DMS79 treated with DMSO at 0.1 percent for 48 hours (cell line): ENCODE measurements around the gene HS6ST1.

ENCODE experiments used
- DNase-seq: peaks from one replicate; lab custom pipeline; 2025; lab: John Stamatoyannopoulos, UW

Gene HS6ST1

GRCh38 chr2:128237911-128238697, 80.6 kb downstream of the HS6ST1 start:
- DNase-seq = no peak

GRCh38 chr2:128237081-128237534, 81.6 kb downstream of the HS6ST1 start:
- no peak for DNase-seq

- no peak for DNase-seq
Measured at GRCh38 chr2:128236491-128237035, 82.1 kb downstream of the HS6ST1 start.

- DNase-seq = no peak
Measured at GRCh38 chr2:128235581-128235980, 83.1 kb downstream of the HS6ST1 start.

DNA sequence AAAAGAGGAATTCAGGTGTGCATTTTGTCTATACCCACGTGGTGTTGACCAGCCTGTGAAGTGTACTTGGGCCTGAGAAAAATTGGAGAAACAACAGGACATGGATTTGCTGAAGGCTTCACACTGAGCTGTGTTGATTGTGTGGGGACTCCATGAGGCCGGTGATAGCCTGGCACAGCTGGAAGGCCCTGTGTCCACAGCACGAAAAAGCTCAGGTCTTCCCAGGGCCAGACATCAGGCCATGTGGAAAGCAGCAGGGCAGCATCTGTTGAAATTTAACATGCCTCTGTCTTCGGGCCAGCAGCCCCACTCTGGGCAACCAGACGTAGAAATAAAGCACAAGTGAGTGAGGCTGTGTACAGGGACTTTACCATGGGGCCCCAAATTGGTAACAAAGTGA, 84.1 kb downstream of the HS6ST1 start:
- no peak for DNase-seq

GRCh38 chr2:128233790-128234395, 84.8 kb downstream of the HS6ST1 start:
- no peak for DNase-seq

DNA sequence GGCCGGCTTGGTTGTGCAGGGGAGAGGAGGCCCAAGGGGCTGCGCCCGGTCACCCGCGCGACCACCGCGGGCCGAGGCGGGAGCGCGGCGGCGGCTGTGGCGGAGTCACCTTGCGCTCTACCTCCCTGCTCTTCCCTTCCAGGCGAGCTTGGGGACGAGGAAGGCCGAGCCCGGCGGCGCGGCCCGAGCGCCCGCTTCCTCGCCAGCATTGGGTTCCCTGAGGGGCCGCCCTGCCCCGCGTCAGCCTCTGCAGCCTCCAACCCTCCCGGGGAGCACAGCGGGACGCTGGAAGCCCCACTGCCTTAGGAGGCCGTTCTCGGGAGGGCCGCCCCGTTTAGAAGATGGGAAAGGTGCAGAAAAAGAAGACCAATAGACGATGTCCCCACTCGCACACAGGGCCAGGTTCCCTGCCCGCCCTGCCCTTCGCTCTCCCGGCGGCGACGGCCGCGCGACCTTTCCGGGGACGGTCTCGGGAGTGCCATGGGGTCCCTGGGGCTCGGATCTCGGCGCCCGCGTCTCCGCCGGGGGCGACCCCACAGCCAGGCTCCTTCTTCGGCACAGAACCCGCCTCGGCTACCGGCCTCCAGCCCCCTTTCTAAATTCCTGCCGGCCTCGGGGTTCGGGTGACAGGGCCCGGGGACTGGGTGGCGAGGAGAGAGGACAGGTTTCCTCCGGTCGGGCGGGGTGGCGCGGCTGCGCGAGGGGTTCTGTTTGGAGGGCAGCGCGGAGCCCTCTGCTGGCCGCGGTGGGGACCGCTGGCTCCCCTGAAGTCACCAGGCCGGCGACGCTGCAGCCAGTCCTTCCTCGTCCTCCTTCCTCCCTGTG, 85.5 kb downstream of the HS6ST1 start:
- peak; percentile 78 for DNase-seq

- no peak for DNase-seq
Measured at GRCh38 chr2:128228894-128229293, 89.8 kb downstream of the HS6ST1 start.

- no peak for DNase-seq
Measured at GRCh38 chr2:128227862-128228261, 90.8 kb downstream of the HS6ST1 start.

DNA sequence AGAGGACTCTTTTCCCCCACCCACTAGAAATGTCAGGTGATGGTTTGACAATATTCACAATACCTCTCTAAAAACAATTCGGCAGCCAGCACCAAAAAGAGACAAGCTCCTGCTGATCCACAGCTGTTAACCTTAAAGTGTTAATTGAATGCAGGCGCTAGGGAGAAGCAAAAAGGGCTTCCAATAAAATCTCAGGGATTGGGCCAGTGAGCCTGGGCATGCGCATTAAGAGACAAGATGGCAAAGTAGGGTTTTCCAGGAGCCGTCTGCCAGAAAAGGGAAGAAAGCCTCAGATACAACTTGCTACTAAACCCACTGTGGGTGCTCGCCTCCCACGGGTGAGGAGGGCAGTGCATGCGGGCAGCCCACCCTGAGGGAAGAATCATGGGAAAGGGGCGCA, 98.8 kb downstream of the HS6ST1 start:
- no peak for DNase-seq

- no peak for DNase-seq
Measured at GRCh38 chr2:128217671-128218070, 101.0 kb downstream of the HS6ST1 start.

GRCh38 chr2:128215897-128216642, 102.6 kb downstream of the HS6ST1 start:
- no peak for DNase-seq
